Central memory CD8-positive, alpha-beta T cell (primary cell): Measurements from ENCODE around the gene SUGCT.

Experiments
- ATAC-seq: fragments of 150-1000 bp; cut with Tn5 transposase; replicated peaks from 2 replicates; pipeline ENCODE4 v1.10.0; 2022; ENCODE audit warnings: mild to moderate bottlenecking, moderate FRiP score, moderate number of reproducible peaks; ENCODE audit not compliant: poor library complexity, severe bottlenecking; ENCODE audit errors: extremely low read depth
- DNase-seq, 2 donors: peaks; one replicate each; pipeline ENCODE4 v3.0.0; 2021; ENCODE audit warnings: low spot score in 2 of 2
- H3K27ac Mint-ChIP-seq: one replicate; pipeline ENCODE4 v1.8.0; 2022; ENCODE audit warnings: low read depth, mild to moderate bottlenecking, moderate library complexity, mixed read lengths
- H3K27me3 Mint-ChIP-seq: one replicate; pipeline ENCODE4 v1.8.0; 2022; ENCODE audit warnings: mixed read lengths
- H3K36me3 Mint-ChIP-seq: one replicate; pipeline ENCODE4 v1.8.0; 2022; ENCODE audit warnings: mild to moderate bottlenecking, moderate library complexity, mixed read lengths; ENCODE audit not compliant: insufficient read depth
- H3K4me1 Mint-ChIP-seq: one replicate; pipeline ENCODE4 v1.8.0; 2022; ENCODE audit warnings: mixed read lengths
- H3K4me3 Mint-ChIP-seq: one replicate; pipeline ENCODE4 v1.8.0; 2022; ENCODE audit warnings: mild to moderate bottlenecking, moderate library complexity, mixed read lengths
- H3K9me3 Mint-ChIP-seq: one replicate; pipeline ENCODE4 v1.8.0; 2022; ENCODE audit warnings: mixed read lengths

Gene SUGCT

GRCh38 chr7:40870108-40870507 is 735.3 kb downstream of the SUGCT start:
- H3K4me3 Mint-ChIP-seq, result no peak overlapping the region
- DNase-seq (no peak), ATAC-seq (no peak)
- no peaks in the 10 kb centered on the region for H3K36me3 Mint-ChIP-seq
- peaks cover 44% of the 10 kb centered on the region for H3K9me3 Mint-ChIP-seq
- H3K4me1 Mint-ChIP-seq, result no peaks in the 10 kb centered on the region
- no peaks in the 10 kb centered on the region for H3K27me3 Mint-ChIP-seq
- H3K27ac Mint-ChIP-seq, result no peak overlapping the region

DNA sequence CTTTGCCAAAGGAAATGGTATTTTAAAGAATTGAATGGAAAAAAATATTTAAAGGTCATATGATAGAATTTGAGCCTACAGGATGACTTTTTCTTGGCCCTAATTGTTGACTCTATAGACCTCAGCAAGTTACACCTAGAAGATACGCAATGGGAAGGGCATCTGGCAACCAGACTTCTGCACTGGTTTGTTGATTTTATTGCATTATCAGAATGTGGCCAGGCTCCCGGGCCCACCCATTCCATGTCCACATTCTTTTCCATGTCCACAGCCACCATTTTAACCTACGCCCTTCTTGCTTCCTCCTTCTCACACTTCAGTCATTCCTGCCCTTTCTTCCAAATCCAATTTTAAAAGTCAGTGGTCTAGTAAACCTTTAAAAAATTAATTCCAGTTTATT is 738.4 kb downstream of the SUGCT start:
- DNase-seq (no peak), ATAC-seq (no peak)
- Mint-ChIP-seq H3K9me3 (peaks cover 35% of the 10 kb centered on the region), H3K4me3 (no peak overlapping the region), H3K27ac (no peak overlapping the region), H3K36me3 (no peaks in the 10 kb centered on the region), H3K27me3 (no peaks in the 10 kb centered on the region), H3K4me1 (no peaks in the 10 kb centered on the region)

- no peak overlapping the region for H3K27ac Mint-ChIP-seq
- H3K4me3 Mint-ChIP-seq, result no peak overlapping the region
- no peak for DNase-seq
- no peak for ATAC-seq
- no peaks in the 10 kb centered on the region for H3K36me3 Mint-ChIP-seq
- H3K4me1 Mint-ChIP-seq, result no peaks in the 10 kb centered on the region
- H3K27me3 Mint-ChIP-seq, result no peaks in the 10 kb centered on the region
- H3K9me3 Mint-ChIP-seq, result peaks cover 35% of the 10 kb centered on the region
These were observed 740.0 kb downstream of the SUGCT start for GRCh38 chr7:40874756-40875155.

GRCh38 chr7:40876601-40877000 is 741.8 kb downstream of the SUGCT start:
- Mint-ChIP-seq H3K36me3 (no peaks in the 10 kb centered on the region), H3K4me3 (no peak overlapping the region), H3K4me1 (no peaks in the 10 kb centered on the region), H3K27me3 (no peaks in the 10 kb centered on the region), H3K9me3 (peaks cover 19% of the 10 kb centered on the region), H3K27ac (no peak overlapping the region)
- no peak for ATAC-seq
- no peak for DNase-seq

GRCh38 chr7:40879941-40880543 is 745.2 kb downstream of the SUGCT start:
- H3K4me3 Mint-ChIP-seq, result no peak overlapping the region

DNA sequence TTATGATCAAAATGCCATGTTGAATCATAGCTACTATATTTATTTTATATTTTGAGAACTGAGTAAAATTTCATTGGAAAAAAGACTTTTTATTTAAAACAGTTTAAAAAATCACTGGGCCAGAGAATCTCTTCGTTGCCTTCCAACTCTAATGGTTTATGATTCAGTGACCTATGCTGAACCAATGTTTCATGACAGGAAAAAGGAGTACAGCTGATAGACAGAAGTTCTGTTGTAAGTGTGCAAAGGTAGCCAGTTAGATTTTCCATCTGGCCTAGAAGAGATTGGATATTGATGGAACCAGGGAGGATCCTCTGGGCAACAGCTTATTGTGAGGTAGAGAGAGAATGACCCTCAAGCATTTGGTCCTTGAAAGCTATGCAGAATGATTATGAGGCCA is 745.8 kb downstream of the SUGCT start:
- no peak for DNase-seq
- Mint-ChIP-seq H3K36me3 (no peaks in the 10 kb centered on the region), H3K27me3 (no peaks in the 10 kb centered on the region), H3K27ac (no peak overlapping the region), H3K9me3 (peaks cover 12% of the 10 kb centered on the region), H3K4me3 (no peak overlapping the region), H3K4me1 (no peaks in the 10 kb centered on the region)
- no peak for ATAC-seq

More at GRCh38 chr7:40879941-40880543, 745.2 kb downstream of the SUGCT start:
- Mint-ChIP-seq H3K27ac (no peak overlapping the region), H3K9me3 (peaks cover 11% of the 10 kb centered on the region), H3K4me1 (no peaks in the 10 kb centered on the region), H3K27me3 (no peaks in the 10 kb centered on the region), H3K36me3 (no peaks in the 10 kb centered on the region)
- ATAC-seq (no peak), DNase-seq (no peak)

GRCh38 chr7:40881405-40881926 is 746.7 kb downstream of the SUGCT start:
- no peaks in the 10 kb centered on the region for H3K36me3 Mint-ChIP-seq

DNA sequence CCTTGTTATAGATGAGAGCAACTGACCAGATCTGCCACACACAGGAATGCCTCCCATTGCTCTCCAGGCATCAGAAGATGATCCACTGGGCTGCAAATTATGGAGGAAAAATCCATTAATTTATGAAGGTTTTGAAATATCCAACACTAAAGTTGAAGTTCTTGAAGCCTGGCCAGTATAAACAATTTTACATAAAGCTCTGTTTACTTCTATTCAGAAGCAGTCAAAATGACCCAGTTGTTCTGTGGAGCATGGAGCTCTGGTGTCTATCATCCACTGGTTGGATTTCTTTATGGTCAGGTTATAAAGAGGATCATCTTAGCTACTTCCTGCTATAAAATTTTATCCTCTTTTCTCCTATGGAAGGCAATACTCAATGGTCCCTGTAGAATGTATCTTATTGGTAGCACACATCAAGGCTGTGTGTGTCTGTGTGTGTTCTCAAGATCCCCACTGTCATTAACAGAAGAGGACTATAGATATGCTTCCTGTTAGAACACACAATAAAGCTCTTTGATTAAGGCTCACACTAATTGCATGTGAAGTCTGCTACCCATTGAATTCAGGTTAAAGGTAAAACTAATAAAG is 747.4 kb downstream of the SUGCT start:
- peaks cover 25% of the 10 kb centered on the region for H3K9me3 Mint-ChIP-seq
- no peak overlapping the region for H3K4me3 Mint-ChIP-seq
- no peaks in the 10 kb centered on the region for H3K4me1 Mint-ChIP-seq
- no peaks in the 10 kb centered on the region for H3K27me3 Mint-ChIP-seq
- no peak for DNase-seq
- H3K27ac Mint-ChIP-seq, result no peak overlapping the region
- no peaks in the 10 kb centered on the region for H3K36me3 Mint-ChIP-seq
- no peak for ATAC-seq

More at GRCh38 chr7:40881405-40881926, 746.7 kb downstream of the SUGCT start:
- H3K4me3 Mint-ChIP-seq, result no peak overlapping the region
- no peak for ATAC-seq
- no peaks in the 10 kb centered on the region for H3K4me1 Mint-ChIP-seq
- no peaks in the 10 kb centered on the region for H3K27me3 Mint-ChIP-seq
- DNase-seq, result no peak
- no peak overlapping the region for H3K27ac Mint-ChIP-seq
- H3K9me3 Mint-ChIP-seq, result peaks cover 21% of the 10 kb centered on the region

- Mint-ChIP-seq H3K4me3 (no peak overlapping the region), H3K9me3 (peaks cover 31% of the 10 kb centered on the region), H3K4me1 (no peaks in the 10 kb centered on the region), H3K27ac (no peak overlapping the region), H3K27me3 (no peaks in the 10 kb centered on the region), H3K36me3 (no peaks in the 10 kb centered on the region)
- no peak for ATAC-seq
- DNase-seq, result no peak
These were observed 749.0 kb downstream of the SUGCT start for GRCh38 chr7:40883826-40884225.

DNA sequence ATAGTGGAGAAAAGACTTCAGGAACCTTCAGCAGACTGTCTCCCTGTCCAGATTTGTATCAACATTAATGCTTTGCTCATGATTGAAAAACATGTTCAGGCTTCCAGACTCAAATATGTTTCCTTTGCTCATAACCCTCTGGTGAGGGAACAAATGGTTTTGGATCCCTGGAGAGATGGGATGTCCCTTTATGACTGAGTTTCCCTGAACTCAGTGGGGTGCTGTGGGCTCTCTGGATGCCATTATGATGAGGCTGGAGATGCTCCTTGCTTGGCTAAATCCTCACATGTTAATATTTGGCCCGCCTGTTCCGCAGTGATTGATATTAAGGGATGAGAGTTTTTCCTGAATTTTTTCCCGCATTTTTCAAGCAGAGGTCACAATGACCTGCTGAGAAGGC is 749.4 kb downstream of the SUGCT start:
- Mint-ChIP-seq H3K9me3 (peaks cover 28% of the 10 kb centered on the region), H3K36me3 (no peaks in the 10 kb centered on the region), H3K4me1 (no peaks in the 10 kb centered on the region), H3K27ac (no peak overlapping the region), H3K4me3 (no peak overlapping the region), H3K27me3 (no peaks in the 10 kb centered on the region)
- ATAC-seq (no peak), DNase-seq (no peak)

DNA sequence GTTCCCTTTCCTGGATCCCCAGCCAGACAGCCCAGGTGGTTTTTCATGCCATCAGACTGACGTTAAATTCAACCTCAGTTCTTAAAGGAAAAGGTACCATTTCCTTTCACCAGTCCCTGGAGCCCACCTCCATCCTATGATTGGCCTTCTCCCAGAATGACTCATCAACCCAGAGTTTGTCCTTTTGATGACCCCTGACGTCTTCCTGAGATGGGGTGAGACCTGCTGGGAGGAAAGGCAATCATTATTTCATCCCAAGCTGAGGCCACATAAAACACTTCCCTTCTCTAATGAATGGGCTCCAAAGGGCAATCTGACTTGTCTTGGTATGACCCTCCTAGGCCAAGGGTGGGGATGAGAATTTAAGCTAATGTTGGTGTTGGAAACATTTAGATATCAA is 750.7 kb downstream of the SUGCT start:
- Mint-ChIP-seq H3K4me1 (no peaks in the 10 kb centered on the region), H3K27ac (no peak overlapping the region), H3K36me3 (no peaks in the 10 kb centered on the region), H3K4me3 (no peak overlapping the region), H3K9me3 (peaks cover 27% of the 10 kb centered on the region), H3K27me3 (no peaks in the 10 kb centered on the region)
- DNase-seq (no peak), ATAC-seq (no peak)

GRCh38 chr7:40887099-40887498 is 752.3 kb downstream of the SUGCT start:
- Mint-ChIP-seq H3K27me3 (no peaks in the 10 kb centered on the region), H3K4me3 (no peak overlapping the region), H3K36me3 (no peaks in the 10 kb centered on the region), H3K4me1 (no peaks in the 10 kb centered on the region), H3K9me3 (peaks cover 36% of the 10 kb centered on the region), H3K27ac (no peak overlapping the region)
- DNase-seq (no peak), ATAC-seq (no peak)

GRCh38 chr7:40888499-40888898 is 753.7 kb downstream of the SUGCT start:
- H3K9me3 Mint-ChIP-seq, result peaks cover 36% of the 10 kb centered on the region
- no peaks in the 10 kb centered on the region for H3K4me1 Mint-ChIP-seq
- no peaks in the 10 kb centered on the region for H3K27me3 Mint-ChIP-seq
- DNase-seq (no peak), ATAC-seq (no peak)
- no peaks in the 10 kb centered on the region for H3K36me3 Mint-ChIP-seq
- H3K4me3 Mint-ChIP-seq, result no peak overlapping the region
- no peak overlapping the region for H3K27ac Mint-ChIP-seq
